OCI-LY1 (cell line): ENCODE data around the gene FILIP1L.

Source experiments
- H2AFZ ChIP-seq: fragments of 200-600 bp; sonication (generic), shearing (Covaris generic); 2 replicates; pipeline ENCODE4 v1.6.0; 2014; ENCODE audit warnings: antibody characterized with exemption, mild to moderate bottlenecking, low read length
- H3F3A ChIP-seq: fragments of 200-600 bp; sonication (generic), shearing (Covaris generic); 2 replicates; pipeline ENCODE4 v1.6.0; 2014; ENCODE audit warnings: mild to moderate bottlenecking, antibody characterized with exemption, low read length, moderate library complexity; ENCODE audit not compliant: insufficient read depth
- H3K27ac ChIP-seq: fragments of 200-600 bp; sonication (generic); 2 replicates; pipeline ENCODE4 v1.5.1; 2014; ENCODE audit warnings: low read length, mixed run types, mild to moderate bottlenecking, low read depth; ENCODE audit not compliant: poor library complexity, severe bottlenecking
- H3K27me3 ChIP-seq: fragments of 200-600 bp; sonication (generic); 2 replicates; pipeline ENCODE4 v1.6.0; 2014; ENCODE audit warnings: antibody characterized with exemption, mild to moderate bottlenecking, low read length, moderate library complexity; ENCODE audit not compliant: insufficient read depth
- H3K36me3 ChIP-seq: fragments of 200-600 bp; sonication (generic); 2 replicates; pipeline ENCODE4 v1.6.1; 2014; ENCODE audit warnings: mild to moderate bottlenecking, antibody characterized with exemption, low read length, moderate library complexity, mixed read lengths; ENCODE audit not compliant: insufficient read depth
- H3K4me1 ChIP-seq: fragments of 200-600 bp; sonication (generic); 2 replicates; pipeline ENCODE4 v1.5.1; 2014; ENCODE audit warnings: mild to moderate bottlenecking, low read length, moderate library complexity; ENCODE audit not compliant: insufficient read depth, severe bottlenecking
- H3K4me2 ChIP-seq: fragments of 200-600 bp; sonication (generic), shearing (Covaris generic); 2 replicates; pipeline ENCODE4 v1.6.1; 2014; ENCODE audit warnings: low read length
- H3K4me3 ChIP-seq: fragments of 200-600 bp; sonication (generic); 2 replicates; pipeline ENCODE4 v1.5.1; 2014; ENCODE audit warnings: low read length, low read depth, mild to moderate bottlenecking, mixed read lengths; ENCODE audit not compliant: poor library complexity, severe bottlenecking
- H3K79me2 ChIP-seq: fragments of 200-600 bp; shearing (Covaris generic); 2 replicates; pipeline ENCODE4 v1.6.1; 2016; ENCODE audit warnings: mixed run types, low read length, mixed read lengths; ENCODE audit not compliant: insufficient read depth
- H3K9ac ChIP-seq: fragments of 200-600 bp; sonication (generic), shearing (Covaris generic); 2 replicates; pipeline ENCODE4 v1.6.1; 2014; ENCODE audit warnings: mild to moderate bottlenecking, low read length, mixed read lengths
- H3K9me2 ChIP-seq: fragments of 200-600 bp; sonication (generic), shearing (Covaris generic); 2 replicates; pipeline ENCODE4 v1.6.1; 2014; ENCODE audit warnings: low read depth, mild to moderate bottlenecking, low read length, mixed read lengths
- H3K9me3 ChIP-seq: fragments of 200-600 bp; shearing (Covaris generic); 2 replicates; pipeline ENCODE4 v1.6.1; 2014; ENCODE audit warnings: low read length, mixed read lengths
- H4K20me1 ChIP-seq: fragments of 200-600 bp; sonication (generic), shearing (Covaris generic); 2 replicates; pipeline ENCODE4 v1.6.0; 2016; ENCODE audit warnings: mild to moderate bottlenecking, low read length; ENCODE audit not compliant: insufficient read depth
- CTCF ChIP-seq: fragments of 200-600 bp; sonication (generic), shearing (Covaris generic); IDR thresholded peaks from 2 replicates; pipeline ENCODE4 v1.5.1; 2017; ENCODE audit warnings: mild to moderate bottlenecking, antibody characterized with exemption, low read length, moderate library complexity, mixed read lengths
- EZH2 ChIP-seq: fragments of 200-600 bp; sonication (generic), shearing (Covaris generic); IDR thresholded peaks from 2 replicates; pipeline ENCODE4 v1.8.0; 2017; ENCODE audit warnings: borderline replicate concordance, mixed run types, mild to moderate bottlenecking, antibody characterized with exemption, low read length, moderate library complexity, mixed read lengths

The FILIP1L gene

GRCh38 chr3:99871231-99872045 lies 242.9 kb downstream of the FILIP1L start:
- Histone ChIP-seq H3K79me2 (no peaks in the 10 kb centered on the region), H3K4me2 (no peak overlapping the region), H3K4me3 (no peak overlapping the region), H3K9me3 (no peaks in the 10 kb centered on the region), H3K27ac (no peak overlapping the region), H4K20me1 (no peaks in the 10 kb centered on the region), H3F3A (no peaks in the 10 kb centered on the region), H3K9ac (no peak overlapping the region), H3K27me3 (no peaks in the 10 kb centered on the region), H3K36me3 (no peaks in the 10 kb centered on the region), H3K4me1 (peaks cover 15% of the 10 kb centered on the region), H2AFZ (no peak overlapping the region), H3K9me2 (no peaks in the 10 kb centered on the region)
- no peak for TF ChIP-seq EZH2
- no peak for TF ChIP-seq CTCF

GRCh38 chr3:99870712-99871111 lies 243.6 kb downstream of the FILIP1L start:
- Histone ChIP-seq H3K9me3 (no peaks in the 10 kb centered on the region), H3F3A (no peaks in the 10 kb centered on the region), H3K4me3 (no peak overlapping the region), H3K4me1 (peaks cover 13% of the 10 kb centered on the region), H3K36me3 (no peaks in the 10 kb centered on the region), H4K20me1 (no peaks in the 10 kb centered on the region), H3K4me2 (no peak overlapping the region), H2AFZ (no peak overlapping the region), H3K9me2 (no peaks in the 10 kb centered on the region), H3K79me2 (no peaks in the 10 kb centered on the region), H3K27me3 (no peaks in the 10 kb centered on the region), H3K9ac (no peak overlapping the region), H3K27ac (no peak overlapping the region)
- TF ChIP-seq CTCF, result no peak
- no peak for TF ChIP-seq EZH2

- Histone ChIP-seq H3K27me3 (no peaks in the 10 kb centered on the region), H3F3A (no peaks in the 10 kb centered on the region), H3K79me2 (no peaks in the 10 kb centered on the region), H3K27ac (no peak overlapping the region), H4K20me1 (no peaks in the 10 kb centered on the region), H3K36me3 (no peaks in the 10 kb centered on the region), H3K4me1 (peaks cover 2% of the 10 kb centered on the region), H3K9me2 (no peaks in the 10 kb centered on the region), H3K4me3 (no peak overlapping the region), H3K4me2 (no peak overlapping the region), H3K9ac (no peak overlapping the region), H3K9me3 (no peaks in the 10 kb centered on the region), H2AFZ (no peak overlapping the region)
- TF ChIP-seq CTCF (no peak), EZH2 (no peak)
Observed at GRCh38 chr3:99869621-99870020, 244.7 kb downstream of the FILIP1L start.
